Liver (tissue), 9 donors: Measurements from ENCODE around the gene SRGAP3. TPM values are rescaled to one million over a fixed set of nuclear protein-coding genes. Genes with fewer than 3 reads are reported as not detected.

Experiments used
- DNase-seq: peaks from one replicate; pipeline ENCODE4 v3.0.0-alpha.2; 2017; ENCODE audit warnings: low spot score
- H3K27ac ChIP-seq, 2 donors: one replicate each; pipeline ENCODE4 v1.7.0; 2013; ENCODE audit warnings: inconsistent platforms in 2 of 2, low read length in 2 of 2, control low read depth in 1 of 2, low read depth in 1 of 2, mild to moderate bottlenecking in 1 of 2
- H3K27me3 ChIP-seq, 4 donors: one replicate each; pipeline versions ENCODE4 v1.6.1 to v1.7.0; 2013; ENCODE audit warnings: low read length in 3 of 4, inconsistent platforms in 1 of 4, mild to moderate bottlenecking in 1 of 4, moderate library complexity in 1 of 4; ENCODE audit not compliant: control insufficient read depth in 4 of 4, insufficient read depth in 4 of 4
- H3K36me3 ChIP-seq, 4 donors: one replicate each; pipeline versions ENCODE4 v1.6.1 to v1.7.0; 2013; ENCODE audit warnings: low read length in 3 of 4, mild to moderate bottlenecking in 3 of 4, low read depth in 1 of 4, moderate library complexity in 1 of 4; ENCODE audit not compliant: control insufficient read depth in 4 of 4, insufficient read depth in 3 of 4
- H3K4me1 ChIP-seq, 4 donors: one replicate each; pipeline versions ENCODE4 v1.6.1 to v1.7.0; 2013; ENCODE audit warnings: low read length in 3 of 4, mild to moderate bottlenecking in 3 of 4, moderate library complexity in 1 of 4; ENCODE audit not compliant: control insufficient read depth in 4 of 4, insufficient read depth in 4 of 4
- H3K4me3 ChIP-seq, 3 donors: one replicate each; pipeline versions ENCODE4 v1.6.1 to v1.7.0; 2013; ENCODE audit warnings: low read length in 3 of 3, control low read depth in 1 of 3, low read depth in 1 of 3, mild to moderate bottlenecking in 1 of 3
- H3K9ac ChIP-seq, 2 donors: one replicate each; pipeline ENCODE4 v1.7.0; 2013; ENCODE audit warnings: low read length in 2 of 2, mild to moderate bottlenecking in 2 of 2, moderate library complexity in 2 of 2, control low read depth in 1 of 2, low read depth in 1 of 2
- H3K9me3 ChIP-seq, 4 donors: one replicate each; pipeline versions ENCODE4 v1.6.1 to v1.7.0; 2013; ENCODE audit warnings: low read length in 3 of 4; ENCODE audit not compliant: control insufficient read depth in 4 of 4
- EGR1 ChIP-seq, 2 donors: IDR thresholded peaks; 2 replicates each; pipeline ENCODE4 v1.6.1; 2016 to 2018; ENCODE audit warnings: antibody characterized with exemption in 2 of 2, low read depth in 2 of 2
- FOXA1 ChIP-seq: IDR thresholded peaks from 2 replicates; pipeline ENCODE4 v1.6.1; 2016; ENCODE audit warnings: antibody characterized with exemption
- FOXA2 ChIP-seq: IDR thresholded peaks from 2 replicates; pipeline ENCODE4 v1.6.1; 2016; ENCODE audit warnings: antibody characterized with exemption
- GABPA ChIP-seq, 2 donors: IDR thresholded peaks in 1 of 2; conservative IDR thresholded peaks in 1 of 2; 2 replicates each; pipeline ENCODE4 v1.6.1; 2016; ENCODE audit warnings: antibody characterized with exemption in 2 of 2, mild to moderate bottlenecking in 1 of 2, moderate library complexity in 1 of 2
- HNF4A ChIP-seq, 2 donors: conservative IDR thresholded peaks; 2 replicates each; pipeline ENCODE4 v1.6.1; 2016; ENCODE audit warnings: antibody characterized with exemption in 2 of 2, mild to moderate bottlenecking in 2 of 2
- HNF4G ChIP-seq: IDR thresholded peaks from 2 replicates; pipeline ENCODE4 v1.6.1; 2016; ENCODE audit warnings: antibody characterized with exemption
- NR2F2 ChIP-seq: IDR thresholded peaks from 2 replicates; pipeline ENCODE4 v1.6.1; 2016; ENCODE audit warnings: antibody characterized with exemption
- RAD21 ChIP-seq, 2 donors: IDR thresholded peaks; 2 replicates each; pipeline ENCODE4 v1.6.1; 2016; ENCODE audit warnings: antibody characterized with exemption in 2 of 2, mild to moderate bottlenecking in 2 of 2
- RXRA ChIP-seq, 2 donors: IDR thresholded peaks; 2 replicates each; pipeline ENCODE4 v1.6.1; 2017 to 2018; ENCODE audit warnings: antibody characterized with exemption in 2 of 2, mild to moderate bottlenecking in 1 of 2
- SP1 ChIP-seq: IDR thresholded peaks from 2 replicates; pipeline ENCODE4 v1.6.1; 2018; ENCODE audit warnings: antibody characterized with exemption, mild to moderate bottlenecking
- TAF1 ChIP-seq: conservative IDR thresholded peaks from 2 replicates; pipeline ENCODE4 v1.6.1; 2016; ENCODE audit warnings: antibody characterized with exemption, mild to moderate bottlenecking
- YY1 ChIP-seq: IDR thresholded peaks from 2 replicates; pipeline ENCODE4 v1.6.1; 2016; ENCODE audit warnings: antibody characterized with exemption, mild to moderate bottlenecking
- WGBS: extraction: QIAGEN DNeasy Blood & Tissue Kit; methylation state at CpG from one replicate; pipeline ENCODE4 v1.1.7; 2013; 5-methylcytosine and 5-hydroxymethylcytosine counted together
- polyA plus RNA-seq, 2 donors: library from polyadenylated mRNA; stranded (reverse) in 1 of 2; unstranded in 1 of 2; fragments of 200-250 nt in 1 of 2; fragments of >200 nt in 1 of 2; fragmentation: Nextera tagmentation in 1 of 2; extraction: Ambion mirVana in 1 of 2; gene quantifications; one replicate each; pipeline versions ENCODE4 v1.2.1 to v1.2.3, GENCODE V29; 2013 to 2015
- total RNA-seq, 2 donors: library from RNA; depleted of rRNA; stranded (reverse); fragments of >200 nt; gene quantifications; one replicate each; pipeline ENCODE4 v1.2.3, GENCODE V29; 2014
- TF ChIP-seq, protein P1 (sequence below): IDR thresholded peaks from 2 replicates; pipeline ENCODE4 v1.6.1; 2016; ENCODE audit warnings: antibody characterized with exemption, mild to moderate bottlenecking
- TF ChIP-seq, protein P2 (sequence below): IDR thresholded peaks from 2 replicates; pipeline ENCODE4 v1.6.1; 2016; ENCODE audit warnings: antibody characterized with exemption
- TF ChIP-seq, protein P3 (sequence below): fragments of 150-350 bp; IDR thresholded peaks from 2 replicates; pipeline ENCODE4 v1.5.1; 2017; ENCODE audit warnings: improper control_type of control experiment, low read depth, low read length; ENCODE audit not compliant: missing input control
- TF ChIP-seq, protein P4 (sequence below): IDR thresholded peaks from 2 replicates; pipeline ENCODE4 v1.6.1; 2016; ENCODE audit warnings: antibody characterized with exemption
- donor health status: healthy.
- donor health status: healthy.
- donor health status: healthy.
- donor health status: healthy.
- donor health status: healthy.

SRGAP3 gene
- total and polyA plus RNA-seq, 4 donors = 0.61 to 4.2 (median 1.6) TPM

DNA sequence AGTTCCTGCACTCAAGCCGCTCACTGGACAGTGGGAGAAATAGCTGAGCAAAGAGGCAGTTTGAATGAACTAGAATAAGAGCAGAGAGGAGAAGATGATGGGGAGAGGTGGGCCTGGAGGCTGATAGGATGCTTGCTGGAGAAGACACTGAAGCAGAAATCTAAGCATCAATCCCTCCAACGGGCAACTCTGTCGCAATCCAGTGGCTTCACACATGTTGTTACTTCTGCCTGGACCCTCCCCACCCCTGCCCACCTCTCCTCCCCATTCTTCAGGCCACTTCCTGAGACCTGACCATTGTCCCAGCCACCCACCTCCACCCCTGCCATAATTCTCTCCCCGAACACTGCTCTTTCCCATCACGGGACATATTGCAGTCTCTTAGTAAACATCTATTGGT lies 76.0 kb downstream of the SRGAP3 start (continued):
- TF ChIP-seq, protein P1, sequence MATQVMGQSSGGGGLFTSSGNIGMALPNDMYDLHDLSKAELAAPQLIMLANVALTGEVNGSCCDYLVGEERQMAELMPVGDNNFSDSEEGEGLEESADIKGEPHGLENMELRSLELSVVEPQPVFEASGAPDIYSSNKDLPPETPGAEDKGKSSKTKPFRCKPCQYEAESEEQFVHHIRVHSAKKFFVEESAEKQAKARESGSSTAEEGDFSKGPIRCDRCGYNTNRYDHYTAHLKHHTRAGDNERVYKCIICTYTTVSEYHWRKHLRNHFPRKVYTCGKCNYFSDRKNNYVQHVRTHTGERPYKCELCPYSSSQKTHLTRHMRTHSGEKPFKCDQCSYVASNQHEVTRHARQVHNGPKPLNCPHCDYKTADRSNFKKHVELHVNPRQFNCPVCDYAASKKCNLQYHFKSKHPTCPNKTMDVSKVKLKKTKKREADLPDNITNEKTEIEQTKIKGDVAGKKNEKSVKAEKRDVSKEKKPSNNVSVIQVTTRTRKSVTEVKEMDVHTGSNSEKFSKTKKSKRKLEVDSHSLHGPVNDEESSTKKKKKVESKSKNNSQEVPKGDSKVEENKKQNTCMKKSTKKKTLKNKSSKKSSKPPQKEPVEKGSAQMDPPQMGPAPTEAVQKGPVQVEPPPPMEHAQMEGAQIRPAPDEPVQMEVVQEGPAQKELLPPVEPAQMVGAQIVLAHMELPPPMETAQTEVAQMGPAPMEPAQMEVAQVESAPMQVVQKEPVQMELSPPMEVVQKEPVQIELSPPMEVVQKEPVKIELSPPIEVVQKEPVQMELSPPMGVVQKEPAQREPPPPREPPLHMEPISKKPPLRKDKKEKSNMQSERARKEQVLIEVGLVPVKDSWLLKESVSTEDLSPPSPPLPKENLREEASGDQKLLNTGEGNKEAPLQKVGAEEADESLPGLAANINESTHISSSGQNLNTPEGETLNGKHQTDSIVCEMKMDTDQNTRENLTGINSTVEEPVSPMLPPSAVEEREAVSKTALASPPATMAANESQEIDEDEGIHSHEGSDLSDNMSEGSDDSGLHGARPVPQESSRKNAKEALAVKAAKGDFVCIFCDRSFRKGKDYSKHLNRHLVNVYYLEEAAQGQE = no peak
- TF ChIP-seq FOXA2 (no peak), HNF4G (no peak), FOXA1 (no peak)

DNA sequence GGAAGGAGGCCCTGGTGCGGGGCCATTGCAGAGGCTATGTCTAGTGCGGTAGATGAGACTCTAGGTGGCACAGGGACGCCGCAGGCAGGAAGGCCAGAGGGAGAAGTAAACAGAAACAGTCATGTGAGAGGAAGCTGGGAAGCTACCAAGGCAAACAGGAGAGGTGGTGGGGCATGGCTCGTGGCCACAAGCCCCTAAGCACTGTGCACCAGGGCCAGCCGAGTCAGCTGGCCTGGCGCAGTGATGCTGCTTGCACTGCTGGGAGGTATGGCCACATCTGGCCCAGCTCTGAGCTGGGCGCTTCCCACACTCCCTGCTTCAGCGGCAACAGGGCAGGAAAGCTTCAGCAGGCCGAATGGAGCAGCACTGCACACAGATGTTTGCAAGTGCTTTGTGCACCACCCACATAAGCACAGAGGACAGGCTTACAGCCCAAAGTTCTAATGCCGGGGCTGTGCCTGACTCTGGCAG lies 76.6 kb downstream of the SRGAP3 start:
- Histone ChIP-seq H3K27me3 (no peaks in the 10 kb centered on the region), H3K9ac (no peak overlapping the region), H3K36me3 (no peaks in the 10 kb centered on the region), H3K4me3 (no peak overlapping the region), H3K4me1 (no peaks in the 10 kb centered on the region), H3K9me3 (no peaks in the 10 kb centered on the region), H3K27ac (no peak overlapping the region)
- 83% methylated on average over 11 of the region's 11 CpGs for WGBS
- TF ChIP-seq, protein P2, sequence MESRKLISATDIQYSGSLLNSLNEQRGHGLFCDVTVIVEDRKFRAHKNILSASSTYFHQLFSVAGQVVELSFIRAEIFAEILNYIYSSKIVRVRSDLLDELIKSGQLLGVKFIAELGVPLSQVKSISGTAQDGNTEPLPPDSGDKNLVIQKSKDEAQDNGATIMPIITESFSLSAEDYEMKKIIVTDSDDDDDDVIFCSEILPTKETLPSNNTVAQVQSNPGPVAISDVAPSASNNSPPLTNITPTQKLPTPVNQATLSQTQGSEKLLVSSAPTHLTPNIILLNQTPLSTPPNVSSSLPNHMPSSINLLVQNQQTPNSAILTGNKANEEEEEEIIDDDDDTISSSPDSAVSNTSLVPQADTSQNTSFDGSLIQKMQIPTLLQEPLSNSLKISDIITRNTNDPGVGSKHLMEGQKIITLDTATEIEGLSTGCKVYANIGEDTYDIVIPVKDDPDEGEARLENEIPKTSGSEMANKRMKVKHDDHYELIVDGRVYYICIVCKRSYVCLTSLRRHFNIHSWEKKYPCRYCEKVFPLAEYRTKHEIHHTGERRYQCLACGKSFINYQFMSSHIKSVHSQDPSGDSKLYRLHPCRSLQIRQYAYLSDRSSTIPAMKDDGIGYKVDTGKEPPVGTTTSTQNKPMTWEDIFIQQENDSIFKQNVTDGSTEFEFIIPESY = no peak
- TF ChIP-seq TAF1 (no peak), FOXA2 (no peak), GABPA (IDR thresholded peaks at IDR 0.05 in 1 of 2, conservative IDR thresholded peaks at IDR 0.05 in 1 of 2) (no peak), FOXA1 (no peak), HNF4G (no peak), YY1 (no peak), EGR1 (IDR thresholded peaks at IDR 0.05; ENCODE audit: low read depth in 2 of 2) (no peak), RXRA (IDR thresholded peaks at IDR 0.05) (no peak), NR2F2 (no peak), SP1 (no peak), RAD21 (IDR thresholded peaks at IDR 0.05) (no peak), HNF4A (conservative IDR thresholded peaks at IDR 0.05) (no peak)
- TF ChIP-seq, protein P3, sequence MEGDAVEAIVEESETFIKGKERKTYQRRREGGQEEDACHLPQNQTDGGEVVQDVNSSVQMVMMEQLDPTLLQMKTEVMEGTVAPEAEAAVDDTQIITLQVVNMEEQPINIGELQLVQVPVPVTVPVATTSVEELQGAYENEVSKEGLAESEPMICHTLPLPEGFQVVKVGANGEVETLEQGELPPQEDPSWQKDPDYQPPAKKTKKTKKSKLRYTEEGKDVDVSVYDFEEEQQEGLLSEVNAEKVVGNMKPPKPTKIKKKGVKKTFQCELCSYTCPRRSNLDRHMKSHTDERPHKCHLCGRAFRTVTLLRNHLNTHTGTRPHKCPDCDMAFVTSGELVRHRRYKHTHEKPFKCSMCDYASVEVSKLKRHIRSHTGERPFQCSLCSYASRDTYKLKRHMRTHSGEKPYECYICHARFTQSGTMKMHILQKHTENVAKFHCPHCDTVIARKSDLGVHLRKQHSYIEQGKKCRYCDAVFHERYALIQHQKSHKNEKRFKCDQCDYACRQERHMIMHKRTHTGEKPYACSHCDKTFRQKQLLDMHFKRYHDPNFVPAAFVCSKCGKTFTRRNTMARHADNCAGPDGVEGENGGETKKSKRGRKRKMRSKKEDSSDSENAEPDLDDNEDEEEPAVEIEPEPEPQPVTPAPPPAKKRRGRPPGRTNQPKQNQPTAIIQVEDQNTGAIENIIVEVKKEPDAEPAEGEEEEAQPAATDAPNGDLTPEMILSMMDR = no peak
- TF ChIP-seq, protein P4, sequence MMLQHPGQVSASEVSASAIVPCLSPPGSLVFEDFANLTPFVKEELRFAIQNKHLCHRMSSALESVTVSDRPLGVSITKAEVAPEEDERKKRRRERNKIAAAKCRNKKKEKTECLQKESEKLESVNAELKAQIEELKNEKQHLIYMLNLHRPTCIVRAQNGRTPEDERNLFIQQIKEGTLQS = no peak
- TF ChIP-seq, protein P1 = no peak
- DNase-seq = no peak
